Suprapubic skin (tissue), 4 donors: Measurements from ENCODE around the gene AKR7A3. TPM values are rescaled to one million over a fixed set of nuclear protein-coding genes. Genes with fewer than 3 reads are reported as not detected.

ENCODE experiments used
- DNase-seq, 2 donors: peaks; one replicate each; pipeline ENCODE4 v3.0.0-alpha.2; 2019; ENCODE audit warnings: low spot score in 2 of 2
- H3K27ac ChIP-seq: fragments of 200-600 bp; sonication (generic); one replicate; pipeline ENCODE4 v1.5.1; 2019
- H3K27me3 ChIP-seq: fragments of 200-600 bp; sonication (generic); one replicate; pipeline ENCODE4 v1.5.1; 2019
- H3K36me3 ChIP-seq: fragments of 200-600 bp; sonication (generic); one replicate; pipeline ENCODE4 v1.5.1; 2019
- H3K4me1 ChIP-seq: fragments of 200-600 bp; sonication (generic); one replicate; pipeline ENCODE4 v1.5.1; 2019
- H3K4me3 ChIP-seq: fragments of 200-600 bp; sonication (generic); one replicate; pipeline ENCODE4 v1.5.1; 2019; ENCODE audit warnings: mild to moderate bottlenecking
- H3K9me3 ChIP-seq: fragments of 200-600 bp; sonication (generic); one replicate; pipeline ENCODE4 v1.5.1; 2019
- EP300 ChIP-seq: sonication (generic); formaldehyde crosslinking; IDR thresholded peaks from one replicate; pipeline ENCODE4 v1.6.1; 2017; ENCODE audit warnings: antibody characterized with exemption
- POLR2A ChIP-seq, 2 donors: fragments of 450-650 bp; IDR thresholded peaks; one replicate each; pipeline ENCODE4 v1.6.1; 2017; ENCODE audit warnings: antibody characterized with exemption in 2 of 2, mild to moderate bottlenecking in 2 of 2, moderate library complexity in 2 of 2
- POLR2AphosphoS5 ChIP-seq, 3 donors: sonication (generic); formaldehyde crosslinking; IDR thresholded peaks; one replicate each; pipeline ENCODE4 v1.6.1; 2017; ENCODE audit warnings: antibody characterized with exemption in 3 of 3
- WGBS: methylation state at CpG from one replicate; pipeline ENCODE4 v1.1.5; 2018; 5-methylcytosine and 5-hydroxymethylcytosine counted together
- total RNA-seq, 4 donors: library from RNA; depleted of rRNA; stranded (reverse); fragments of >200 nt; gene quantifications; one replicate each; pipeline ENCODE4 v1.1.0, GENCODE V29; 2016
- TF ChIP-seq, protein P1 (sequence below), 2 donors: fragments of 200-600 bp in 1 of 2; fragments of 450-650 bp in 1 of 2; sonication (generic) in 1 of 2; IDR thresholded peaks; one replicate each; pipeline ENCODE4 v1.5.1; 2016 to 2019; ENCODE audit warnings: antibody characterized with exemption in 2 of 2, mild to moderate bottlenecking in 1 of 2, moderate library complexity in 1 of 2

AKR7A3 gene
- total RNA-seq, 4 donors from 2014 or later = 1.7 to 10.1 (median 3.4) TPM

DNA sequence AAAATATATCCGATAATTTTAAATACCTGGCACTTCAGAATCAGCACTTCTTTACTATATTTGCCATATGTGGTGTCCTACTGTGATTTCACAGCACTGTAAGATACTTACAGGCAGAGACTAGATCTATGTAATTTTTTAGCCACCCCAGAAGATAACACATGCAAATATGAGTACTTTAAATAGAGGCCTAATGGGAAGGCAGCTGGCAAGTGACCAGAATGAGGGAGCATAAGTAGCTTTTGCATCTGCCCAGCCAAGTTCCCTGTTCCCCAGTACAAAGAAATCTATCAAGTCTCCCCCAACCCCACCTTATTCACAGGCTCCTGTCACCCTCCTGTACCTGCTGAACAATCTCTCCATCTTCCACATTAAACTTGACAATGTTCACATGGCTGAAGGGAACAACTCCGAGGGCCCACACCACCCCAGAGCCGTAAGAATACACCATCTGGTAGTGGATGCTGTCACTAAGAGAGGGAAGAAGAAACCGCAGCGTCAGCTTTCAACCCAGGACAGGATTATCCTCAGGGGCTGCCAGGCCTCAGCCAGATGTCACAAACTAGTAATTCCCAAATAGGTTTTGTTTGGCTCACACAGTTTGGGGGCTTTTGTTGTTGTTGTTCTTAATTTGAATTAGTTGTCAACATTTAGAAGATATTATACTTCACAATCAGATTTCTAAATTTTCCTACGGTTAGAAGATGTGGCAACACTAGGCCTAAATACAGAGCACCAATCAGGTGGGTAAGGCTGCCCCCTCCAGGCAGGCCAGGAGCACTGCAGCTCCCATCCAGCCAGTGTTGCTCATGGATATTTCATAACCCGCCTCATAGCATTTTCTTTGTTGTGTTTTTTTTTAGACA lies 47.7 kb downstream of the AKR7A3 start:
- H3K27ac ChIP-seq = peak overlapping the region; percentile 22

DNA sequence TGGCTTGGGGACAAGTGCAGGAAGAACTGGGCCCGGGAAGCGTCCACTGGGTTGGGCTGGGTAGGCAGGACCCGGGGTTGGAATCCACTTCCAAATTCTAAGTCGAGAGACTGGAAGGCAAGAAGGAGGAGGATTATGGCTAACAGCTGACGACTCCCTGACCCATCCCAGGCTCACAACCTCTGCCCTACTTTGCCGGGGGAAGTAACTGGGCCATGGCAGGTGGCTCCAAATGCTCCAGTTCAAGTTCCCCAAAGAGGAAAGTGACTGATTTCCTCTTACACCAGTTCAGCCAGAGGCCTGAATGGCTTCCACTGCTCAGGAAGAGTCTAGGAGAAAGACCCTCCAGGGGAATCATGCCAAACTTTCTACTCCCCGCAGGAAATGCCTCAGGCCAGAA lies 48.7 kb downstream of the AKR7A3 start:
- peaks cover 97% of the 10 kb centered on the region for H3K36me3 ChIP-seq
- no peaks in the 10 kb centered on the region for H3K4me1 ChIP-seq

More for the DNA sequence above, 47.7 kb downstream of the AKR7A3 start:
- Histone ChIP-seq H3K4me3 (no peak overlapping the region), H3K9me3 (no peaks in the 10 kb centered on the region), H3K36me3 (peaks cover 90% of the 10 kb centered on the region), H3K27me3 (no peaks in the 10 kb centered on the region), H3K4me1 (no peaks in the 10 kb centered on the region)
- TF ChIP-seq POLR2AphosphoS5 (IDR thresholded peaks at IDR 0.05) (no peak), POLR2A (IDR thresholded peaks at IDR 0.05) (no peak), EP300 (no peak)
- TF ChIP-seq, protein P1, sequence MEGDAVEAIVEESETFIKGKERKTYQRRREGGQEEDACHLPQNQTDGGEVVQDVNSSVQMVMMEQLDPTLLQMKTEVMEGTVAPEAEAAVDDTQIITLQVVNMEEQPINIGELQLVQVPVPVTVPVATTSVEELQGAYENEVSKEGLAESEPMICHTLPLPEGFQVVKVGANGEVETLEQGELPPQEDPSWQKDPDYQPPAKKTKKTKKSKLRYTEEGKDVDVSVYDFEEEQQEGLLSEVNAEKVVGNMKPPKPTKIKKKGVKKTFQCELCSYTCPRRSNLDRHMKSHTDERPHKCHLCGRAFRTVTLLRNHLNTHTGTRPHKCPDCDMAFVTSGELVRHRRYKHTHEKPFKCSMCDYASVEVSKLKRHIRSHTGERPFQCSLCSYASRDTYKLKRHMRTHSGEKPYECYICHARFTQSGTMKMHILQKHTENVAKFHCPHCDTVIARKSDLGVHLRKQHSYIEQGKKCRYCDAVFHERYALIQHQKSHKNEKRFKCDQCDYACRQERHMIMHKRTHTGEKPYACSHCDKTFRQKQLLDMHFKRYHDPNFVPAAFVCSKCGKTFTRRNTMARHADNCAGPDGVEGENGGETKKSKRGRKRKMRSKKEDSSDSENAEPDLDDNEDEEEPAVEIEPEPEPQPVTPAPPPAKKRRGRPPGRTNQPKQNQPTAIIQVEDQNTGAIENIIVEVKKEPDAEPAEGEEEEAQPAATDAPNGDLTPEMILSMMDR (IDR thresholded peaks at IDR 0.05) = peak; percentile 80 to 97
- peak in 1 of 2 donors; percentile 79 for DNase-seq
- 58% methylated on average over 7 of the region's 7 CpGs for WGBS

DNA sequence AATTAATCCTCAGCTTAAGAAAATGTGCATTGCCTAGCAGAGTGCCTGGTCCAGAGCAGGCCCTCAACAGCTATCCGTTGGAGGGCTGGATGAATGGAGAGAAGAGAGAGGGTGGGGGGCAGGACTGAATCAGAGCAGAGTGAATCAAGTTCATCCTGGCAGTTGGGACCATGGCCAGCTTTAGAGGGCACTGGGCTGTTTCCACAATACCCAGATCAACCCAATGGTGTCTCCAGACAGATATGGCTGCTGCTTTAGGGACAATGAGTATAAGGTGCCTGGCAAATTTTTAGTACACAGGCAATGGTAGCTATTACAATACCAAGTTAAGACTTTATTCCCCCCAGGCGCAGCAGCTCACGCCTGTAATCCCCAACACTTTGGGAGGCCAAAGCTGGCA lies 54.3 kb downstream of the AKR7A3 start:
- Histone ChIP-seq H3K9me3 (no peaks in the 10 kb centered on the region), H3K36me3 (peaks cover 99% of the 10 kb centered on the region), H3K4me1 (no peaks in the 10 kb centered on the region), H3K27me3 (no peaks in the 10 kb centered on the region), H3K4me3 (no peak overlapping the region), H3K27ac (no peak overlapping the region)
- TF ChIP-seq POLR2AphosphoS5 (IDR thresholded peaks at IDR 0.05) = no peak
- no peak for TF ChIP-seq POLR2A (IDR thresholded peaks at IDR 0.05)
- no peak for TF ChIP-seq EP300
- TF ChIP-seq, protein P1 (IDR thresholded peaks at IDR 0.05) = no peak
- DNase-seq = no peak
- WGBS = 95% methylated on average over 3 of the region's 3 CpGs

More for the DNA sequence above, 48.7 kb downstream of the AKR7A3 start:
- no peak for DNase-seq
- Histone ChIP-seq H3K27me3 (no peaks in the 10 kb centered on the region), H3K27ac (no peak overlapping the region), H3K9me3 (no peaks in the 10 kb centered on the region), H3K4me3 (no peak overlapping the region)
- 81% methylated on average over 7 of the region's 7 CpGs for WGBS
- no peak for TF ChIP-seq EP300
- TF ChIP-seq, protein P1 (IDR thresholded peaks at IDR 0.05) = no peak
- no peak for TF ChIP-seq POLR2AphosphoS5 (IDR thresholded peaks at IDR 0.05)
- TF ChIP-seq POLR2A (IDR thresholded peaks at IDR 0.05) = no peak

Other genes starting within 250 kb of the AKR7A3 start
- 100 to 1,000 TPM; 214 to 324 (median 272) TPM for gene UBR4, start 78.5 kb downstream of the AKR7A3 start, total RNA-seq
- gene EMC1, start 37.2 kb downstream of the AKR7A3 start, total RNA-seq = 10 to 100 TPM; 33.5 to 83.4 (median 48.9) TPM
- 10 to 100 TPM; 13.2 to 32.4 (median 22.9) TPM for gene MRTO4, start 37.0 kb downstream of the AKR7A3 start, total RNA-seq
- 10 to 100 TPM; 64.8 to 95.6 (median 69.4) TPM for gene AKR7A2, start 23.4 kb upstream of the AKR7A3 start, total RNA-seq
- gene SLC66A1, start 23.6 kb upstream of the AKR7A3 start, total RNA-seq = 10 to 100 TPM; 10.5 to 14.0 (median 12.5) TPM
- gene CAPZB, start 196.8 kb upstream of the AKR7A3 start, total RNA-seq = 100 to 1,000 TPM; 101 to 130 (median 126) TPM